GM19238 (cell line): ENCODE data around the gene RAPGEF4.

Experiments used
- DNase-seq: peaks from one replicate; pipeline ENCODE4 v3.0.0; 2011; ENCODE audit warnings: low spot score; ENCODE audit not compliant: insufficient read length

RAPGEF4 gene

GRCh38 chr2:172930871-172931255, 195.2 kb downstream of the RAPGEF4 start:
- no peak for DNase-seq

- DNase-seq = no peak
Measured at GRCh38 chr2:172931256-172931894, 195.7 kb downstream of the RAPGEF4 start.

DNA sequence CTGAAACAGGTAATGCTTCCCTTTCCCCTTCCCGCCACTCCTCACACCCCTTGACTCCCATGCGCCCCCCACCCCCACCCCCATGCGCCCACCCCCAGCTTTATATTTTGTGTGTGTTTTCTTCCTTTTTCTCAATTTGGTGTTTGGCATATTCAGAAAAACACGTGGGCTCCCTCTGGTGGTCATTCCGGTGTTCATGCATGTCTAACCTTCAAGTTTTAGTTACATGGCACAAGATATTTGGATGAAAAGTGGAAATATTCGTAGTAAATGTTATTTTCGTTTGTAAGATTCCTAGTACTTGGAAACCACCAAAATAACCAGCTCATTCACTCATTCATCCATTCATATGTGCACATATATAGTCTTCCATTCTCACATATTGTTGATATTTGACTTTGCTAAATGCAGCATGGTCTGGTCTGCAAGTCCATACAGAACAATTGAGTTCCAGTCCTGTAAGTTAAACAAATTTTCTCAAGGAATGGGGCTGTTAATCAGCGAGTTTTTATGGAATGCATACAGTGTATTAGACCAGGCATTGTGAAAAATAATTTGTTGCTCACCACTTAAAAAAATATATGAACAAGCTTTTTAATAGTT, 196.4 kb downstream of the RAPGEF4 start:
- no peak for DNase-seq

- DNase-seq = no peak
Measured at GRCh38 chr2:172937884-172938712, 202.5 kb downstream of the RAPGEF4 start.

DNA sequence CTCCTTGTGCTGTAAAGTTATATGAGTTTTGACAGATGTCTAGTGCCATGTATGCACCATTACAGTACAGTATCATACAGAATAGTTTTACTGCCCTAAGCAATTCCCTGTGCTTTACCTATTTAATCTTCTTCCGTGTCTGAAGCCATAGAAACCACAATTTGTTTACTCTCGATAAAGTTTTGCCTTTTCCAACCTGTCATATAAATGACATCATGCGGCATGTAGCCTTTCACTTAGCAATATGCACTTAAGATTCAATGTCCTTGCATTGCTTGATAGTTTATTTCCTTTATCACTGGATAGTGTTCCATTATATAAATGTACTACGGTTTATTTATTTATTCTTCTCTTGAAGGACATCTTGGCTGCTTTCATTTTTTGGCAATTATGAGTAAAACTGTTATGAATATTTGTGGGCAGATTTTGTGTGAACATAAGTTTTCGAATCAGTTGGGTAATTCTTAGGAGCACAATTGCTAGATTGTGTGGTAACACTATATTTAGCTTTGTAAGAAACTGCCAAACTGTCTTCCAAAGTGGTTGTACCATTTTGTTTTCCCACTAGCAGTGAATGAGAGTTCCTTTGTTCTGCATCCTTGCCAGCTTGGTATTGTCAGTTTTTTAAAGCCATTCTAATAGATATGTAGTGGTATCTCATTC, 203.2 kb downstream of the RAPGEF4 start:
- no peak for DNase-seq

- DNase-seq = no peak
Measured at GRCh38 chr2:172943539-172943938, 207.9 kb downstream of the RAPGEF4 start.

DNA sequence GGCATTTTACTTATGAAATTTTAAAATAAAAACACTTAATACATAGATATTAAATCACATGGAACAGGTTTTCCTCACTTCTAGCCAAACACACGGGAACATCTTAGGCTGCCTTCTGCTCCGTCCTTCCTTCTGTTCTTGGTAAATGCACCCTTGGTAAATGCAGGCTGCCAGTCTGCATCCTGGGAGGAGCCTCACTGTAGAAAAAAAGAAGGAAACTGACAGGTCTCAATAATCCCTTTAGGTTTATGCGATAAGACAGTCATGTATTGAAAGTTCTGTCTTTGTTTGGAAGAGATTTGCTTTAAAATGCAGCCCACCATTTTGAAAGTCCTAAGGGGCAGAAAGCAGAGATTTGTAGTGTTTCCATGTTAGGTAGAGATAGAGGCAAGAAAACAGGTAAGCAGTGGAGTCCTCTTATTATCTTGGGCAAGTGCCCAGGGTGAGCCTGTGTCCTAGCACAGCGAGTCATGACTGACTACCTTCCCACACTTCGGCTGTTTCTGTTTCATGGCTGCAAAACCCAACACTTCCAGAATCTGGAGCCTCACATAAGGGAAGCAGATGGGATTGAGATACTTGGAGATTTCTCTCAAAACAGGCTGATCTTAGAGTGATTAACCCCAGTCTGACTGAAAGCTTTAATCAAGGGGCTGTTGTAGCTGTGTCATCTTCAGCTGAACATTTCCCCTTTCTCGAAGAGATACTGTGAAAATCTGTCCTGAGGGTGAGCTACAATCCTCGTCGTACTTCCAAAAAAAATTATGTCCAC, 208.6 kb downstream of the RAPGEF4 start:
- DNase-seq = no peak

DNA sequence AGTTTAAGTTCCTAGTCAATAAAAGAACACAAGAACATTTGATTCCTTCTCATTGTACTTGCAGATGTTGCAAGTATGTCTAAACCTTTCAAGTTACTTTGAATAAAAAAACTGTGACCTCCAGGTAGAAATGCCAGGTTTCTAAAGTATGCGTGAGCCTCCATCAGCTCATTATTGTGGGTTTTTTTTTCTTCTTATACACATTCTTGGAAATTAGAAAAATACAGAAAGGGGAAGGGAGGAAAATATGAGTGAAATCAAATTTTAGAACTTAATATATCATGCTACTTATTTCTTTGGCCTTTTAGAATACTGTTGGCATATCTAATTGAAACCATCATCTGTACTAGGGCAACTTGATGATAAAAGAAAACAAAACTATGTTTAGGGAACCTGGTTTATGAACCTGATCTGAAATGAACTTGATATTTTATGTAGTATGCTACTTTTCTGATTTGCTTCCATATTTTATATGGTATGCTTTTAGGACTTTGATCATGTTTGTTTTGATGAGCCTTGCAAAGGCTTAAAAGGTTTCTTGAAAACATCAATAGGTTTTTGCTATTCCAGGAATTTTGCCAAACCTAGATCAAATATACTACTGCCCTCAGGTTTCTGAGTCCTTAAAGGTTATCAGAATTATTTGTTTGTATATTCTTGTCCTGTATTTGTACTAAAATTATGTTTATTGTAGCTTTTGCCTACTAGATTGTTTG, 209.3 kb downstream of the RAPGEF4 start:
- DNase-seq = no peak

DNA sequence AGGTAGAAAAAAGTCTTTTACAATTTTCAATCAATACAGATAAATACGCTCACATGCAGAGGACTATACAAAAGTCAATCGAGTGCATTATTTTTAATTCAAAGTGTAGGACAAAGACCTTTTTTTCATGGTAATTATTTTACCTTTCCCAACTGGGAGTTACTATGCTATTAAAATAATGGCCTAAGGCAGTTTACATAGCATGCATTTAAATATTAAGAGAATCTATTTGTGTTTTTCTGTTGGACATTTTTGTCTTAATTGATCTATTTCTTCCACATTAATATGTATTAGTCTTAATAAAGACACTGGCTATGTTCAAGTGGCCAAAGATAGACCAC, 209.8 kb downstream of the RAPGEF4 start:
- DNase-seq = no peak

GRCh38 chr2:172947461-172948153, 212.0 kb downstream of the RAPGEF4 start:
- DNase-seq = no peak

DNA sequence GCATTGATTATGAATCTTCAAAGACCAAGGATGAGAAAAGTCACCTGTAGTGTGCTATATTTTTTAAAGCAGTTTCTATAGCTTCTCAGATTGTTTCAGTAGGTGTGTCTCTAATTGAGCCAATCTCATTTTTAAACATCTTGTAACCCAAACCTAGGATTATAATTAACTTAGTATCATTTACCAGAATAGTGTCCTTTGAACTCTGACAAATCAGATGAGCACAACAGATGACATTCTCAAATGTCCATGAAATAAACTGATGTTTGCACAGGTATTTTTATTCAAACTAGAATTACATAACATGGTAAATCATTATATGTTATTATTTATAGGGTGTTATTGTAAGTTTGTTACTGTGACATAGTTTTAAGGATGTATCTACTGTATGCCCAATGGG, 213.9 kb downstream of the RAPGEF4 start:
- DNase-seq = no peak

DNA sequence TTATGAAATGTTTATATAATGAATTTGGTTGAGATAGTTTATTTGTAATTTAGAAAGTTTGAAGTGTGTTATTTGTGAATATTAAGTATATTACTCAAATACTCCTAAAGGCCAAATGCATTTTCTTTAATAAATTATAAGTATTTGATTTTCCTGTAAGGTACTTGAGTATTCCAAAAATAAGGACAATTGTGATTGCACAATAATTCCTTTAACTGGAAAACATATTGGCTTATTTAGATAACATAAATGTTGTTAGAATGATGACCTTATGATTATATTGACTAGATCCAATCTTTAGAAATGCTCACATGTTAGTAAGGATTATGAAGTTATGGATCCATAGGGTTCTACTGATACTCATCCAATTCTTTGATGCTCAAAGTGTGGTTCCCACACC, 214.9 kb downstream of the RAPGEF4 start:
- DNase-seq = no peak

DNA sequence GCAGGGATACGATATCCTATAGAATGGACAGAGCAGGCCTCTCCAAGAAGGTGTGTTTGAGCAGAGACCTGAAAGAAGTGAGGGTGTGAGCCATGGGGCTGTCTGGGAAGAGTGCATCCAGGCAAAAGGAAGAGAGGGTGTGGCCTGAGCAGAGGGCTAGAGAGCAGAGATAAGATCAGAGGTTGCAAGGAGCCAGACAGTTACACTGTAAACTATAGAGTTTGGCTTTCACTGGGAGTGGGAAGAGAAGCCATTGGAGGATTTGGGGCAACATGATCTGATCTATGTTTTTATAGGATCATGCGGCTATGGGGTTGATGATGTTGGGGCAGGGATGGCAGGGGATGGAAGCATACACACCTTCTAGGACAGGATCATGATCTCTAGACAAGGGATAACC, 215.9 kb downstream of the RAPGEF4 start:
- DNase-seq = no peak

- no peak for DNase-seq
Measured at GRCh38 chr2:172953411-172953810, 217.8 kb downstream of the RAPGEF4 start.

GRCh38 chr2:172953970-172954852, 218.6 kb downstream of the RAPGEF4 start:
- DNase-seq = no peak

GRCh38 chr2:172955587-172955986, 219.9 kb downstream of the RAPGEF4 start:
- no peak for DNase-seq

DNA sequence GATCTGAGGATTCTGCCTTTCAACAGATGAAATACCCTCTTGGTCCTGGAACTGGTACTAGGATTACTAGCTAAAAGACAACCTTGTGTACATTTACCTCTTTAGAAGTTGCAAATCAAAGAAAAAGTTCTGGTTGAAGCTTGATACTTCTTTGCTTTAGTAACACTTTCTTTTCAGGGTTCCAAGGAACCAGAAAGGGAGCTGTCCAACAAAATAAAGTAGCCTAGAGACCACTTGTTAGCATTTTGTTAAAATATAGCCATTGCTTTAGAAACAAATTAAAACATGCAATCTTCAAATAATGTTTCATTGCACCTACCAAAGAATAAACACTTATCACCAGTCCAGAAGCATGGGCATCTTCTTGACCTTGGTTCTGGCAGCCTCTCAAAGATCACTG, 222.1 kb downstream of the RAPGEF4 start:
- no peak for DNase-seq

DNA sequence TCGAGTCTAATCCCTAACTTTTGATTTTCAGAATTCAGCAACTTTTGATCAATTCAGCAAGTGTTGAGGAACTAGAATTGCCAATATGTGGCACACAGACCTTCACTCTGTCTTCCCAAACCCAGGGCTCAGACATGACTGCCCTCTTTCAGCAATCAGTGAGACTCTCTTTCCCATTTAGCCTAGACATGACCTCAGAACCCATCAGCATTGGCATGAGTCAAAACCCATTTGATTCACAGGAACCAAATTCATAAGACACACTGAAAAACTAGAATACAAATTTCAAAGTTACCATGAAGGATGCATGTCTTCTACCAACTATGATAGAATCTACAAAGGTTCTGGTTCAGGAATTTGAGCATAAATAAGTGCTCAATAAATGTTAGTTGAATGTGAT, 226.4 kb downstream of the RAPGEF4 start:
- DNase-seq = no peak

GRCh38 chr2:172962824-172963223, 227.2 kb downstream of the RAPGEF4 start:
- no peak for DNase-seq
